Peyer's patch (tissue), 4 donors: ENCODE data around the gene ARHGAP1. TPM values are rescaled to one million over a fixed set of nuclear protein-coding genes. Genes with fewer than 3 reads are reported as not detected.

Experiments
- DNase-seq, 3 donors: peaks; one replicate each; pipeline ENCODE4 v3.0.0-alpha.2; 2017 to 2019
- H3K27ac ChIP-seq, 4 donors: fragments of 200-600 bp; sonication (generic); one replicate each; pipeline ENCODE4 v1.5.1; 2016 to 2019
- H3K27me3 ChIP-seq, 2 donors: fragments of 200-600 bp; sonication (generic); one replicate each; pipeline ENCODE4 v1.5.1; 2019
- H3K36me3 ChIP-seq, 3 donors: fragments of 200-600 bp; sonication (generic); one replicate each; pipeline ENCODE4 v1.5.1; 2016 to 2019
- H3K4me1 ChIP-seq, 4 donors: fragments of 200-600 bp; sonication (generic); one replicate each; pipeline ENCODE4 v1.5.1; 2016 to 2019
- H3K4me3 ChIP-seq, 4 donors: fragments of 200-600 bp; sonication (generic); 1 replicate in 3 of 4; 2 replicates in 1 of 4; pipeline ENCODE4 v1.5.1; 2016 to 2019; ENCODE audit warnings: mild to moderate bottlenecking in 1 of 4
- H3K9me3 ChIP-seq, 4 donors: fragments of 200-600 bp; sonication (generic); one replicate each; pipeline ENCODE4 v1.5.1; 2016 to 2019; ENCODE audit warnings: mild to moderate bottlenecking in 1 of 4
- POLR2A ChIP-seq, 2 donors: fragments of 450-650 bp; IDR thresholded peaks; one replicate each; pipeline ENCODE4 v1.5.1; 2017; ENCODE audit warnings: antibody characterized with exemption in 2 of 2, mild to moderate bottlenecking in 2 of 2, moderate library complexity in 2 of 2
- total RNA-seq, 4 donors: library from RNA; depleted of rRNA; stranded (reverse); fragments of >200 nt; gene quantifications; one replicate each; pipeline ENCODE4 v1.1.0, GENCODE V29; 2016
- TF ChIP-seq, protein P1 (sequence below), 6 experiments: fragments of 450-650 bp in 4 of 6; fragments of 200-600 bp in 2 of 6; sonication (generic) in 1 of 6; IDR thresholded peaks; one replicate each; pipeline ENCODE4 v1.5.1; 2017 to 2019; ENCODE audit warnings: antibody characterized with exemption in 6 of 6, mild to moderate bottlenecking in 3 of 6, moderate library complexity in 1 of 6

The ARHGAP1 gene
- total RNA-seq, 4 donors from 2014 or later, result 52.0 to 85.8 (median 62.7) TPM

DNA sequence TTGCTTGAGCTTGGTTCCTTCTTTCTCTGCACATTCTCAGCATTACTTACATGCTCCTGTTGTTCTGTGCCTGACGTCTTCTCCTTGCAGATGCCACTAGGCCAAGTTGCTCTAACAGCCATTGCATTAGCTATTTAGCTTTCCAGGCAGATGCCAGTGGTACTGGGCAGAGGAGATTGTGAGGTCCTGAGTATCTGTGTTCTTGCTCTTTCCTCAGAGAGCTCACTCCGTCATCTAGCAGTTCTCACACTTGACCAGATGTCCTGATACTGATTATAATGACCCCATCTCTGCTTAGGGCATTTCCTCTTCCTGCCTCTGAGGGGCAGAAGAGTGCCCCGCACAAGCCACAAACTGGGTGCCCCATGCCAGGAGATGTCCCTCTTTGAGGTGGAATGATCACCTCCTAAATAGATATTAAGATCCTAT, 30.7 kb downstream of the ARHGAP1 start:
- H3K4me1 ChIP-seq, result peaks cover 0 to 5% (median 3%) of the 10 kb centered on the region in 4 donors
- TF ChIP-seq, protein P1, sequence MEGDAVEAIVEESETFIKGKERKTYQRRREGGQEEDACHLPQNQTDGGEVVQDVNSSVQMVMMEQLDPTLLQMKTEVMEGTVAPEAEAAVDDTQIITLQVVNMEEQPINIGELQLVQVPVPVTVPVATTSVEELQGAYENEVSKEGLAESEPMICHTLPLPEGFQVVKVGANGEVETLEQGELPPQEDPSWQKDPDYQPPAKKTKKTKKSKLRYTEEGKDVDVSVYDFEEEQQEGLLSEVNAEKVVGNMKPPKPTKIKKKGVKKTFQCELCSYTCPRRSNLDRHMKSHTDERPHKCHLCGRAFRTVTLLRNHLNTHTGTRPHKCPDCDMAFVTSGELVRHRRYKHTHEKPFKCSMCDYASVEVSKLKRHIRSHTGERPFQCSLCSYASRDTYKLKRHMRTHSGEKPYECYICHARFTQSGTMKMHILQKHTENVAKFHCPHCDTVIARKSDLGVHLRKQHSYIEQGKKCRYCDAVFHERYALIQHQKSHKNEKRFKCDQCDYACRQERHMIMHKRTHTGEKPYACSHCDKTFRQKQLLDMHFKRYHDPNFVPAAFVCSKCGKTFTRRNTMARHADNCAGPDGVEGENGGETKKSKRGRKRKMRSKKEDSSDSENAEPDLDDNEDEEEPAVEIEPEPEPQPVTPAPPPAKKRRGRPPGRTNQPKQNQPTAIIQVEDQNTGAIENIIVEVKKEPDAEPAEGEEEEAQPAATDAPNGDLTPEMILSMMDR (IDR thresholded peaks at IDR 0.05), result peak in 3 of 6 experiments; percentile 14 to 29 (median 18)
- no peak for TF ChIP-seq POLR2A (IDR thresholded peaks at IDR 0.05)

DNA sequence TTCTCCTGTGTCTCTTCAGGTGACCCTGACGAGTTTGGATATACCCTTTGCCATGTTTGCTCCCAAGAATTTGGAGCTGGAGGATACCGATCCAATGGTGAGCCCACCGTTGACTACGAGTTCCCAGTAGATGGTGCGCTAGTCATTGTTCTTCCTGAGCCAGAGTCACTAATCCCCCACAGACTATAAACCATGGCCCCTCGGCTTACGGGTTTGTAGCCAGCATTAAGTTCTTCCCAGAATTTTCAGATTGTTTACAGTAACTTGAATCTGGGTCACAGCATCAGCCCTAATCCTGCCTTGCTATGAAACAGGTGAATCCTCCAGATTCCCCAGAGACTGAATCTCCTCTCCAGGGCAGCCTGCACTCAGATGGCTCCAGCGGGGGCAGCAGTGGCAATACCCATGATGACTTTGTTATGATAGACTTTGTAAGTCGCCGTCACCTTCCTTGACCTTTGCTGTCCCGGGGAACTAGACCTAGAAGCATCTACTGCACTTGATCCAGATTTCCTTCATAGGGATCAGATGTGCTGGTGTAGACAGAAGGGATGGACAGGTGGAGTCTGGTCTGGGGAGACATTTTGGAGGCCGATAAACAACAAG, 31.8 kb downstream of the ARHGAP1 start:
- no peak overlapping the region for H3K27ac ChIP-seq

More for the DNA sequence above, 30.7 kb downstream of the ARHGAP1 start:
- Histone ChIP-seq H3K4me3 (no peak overlapping the region), H3K36me3 (peaks cover 0 to 91% (median 0%) of the 10 kb centered on the region in 3 donors), H3K27me3 (no peaks in the 10 kb centered on the region), H3K9me3 (no peaks in the 10 kb centered on the region), H3K27ac (no peak overlapping the region)
- DNase-seq, result peak in 1 of 3 donors; percentile 7

DNA sequence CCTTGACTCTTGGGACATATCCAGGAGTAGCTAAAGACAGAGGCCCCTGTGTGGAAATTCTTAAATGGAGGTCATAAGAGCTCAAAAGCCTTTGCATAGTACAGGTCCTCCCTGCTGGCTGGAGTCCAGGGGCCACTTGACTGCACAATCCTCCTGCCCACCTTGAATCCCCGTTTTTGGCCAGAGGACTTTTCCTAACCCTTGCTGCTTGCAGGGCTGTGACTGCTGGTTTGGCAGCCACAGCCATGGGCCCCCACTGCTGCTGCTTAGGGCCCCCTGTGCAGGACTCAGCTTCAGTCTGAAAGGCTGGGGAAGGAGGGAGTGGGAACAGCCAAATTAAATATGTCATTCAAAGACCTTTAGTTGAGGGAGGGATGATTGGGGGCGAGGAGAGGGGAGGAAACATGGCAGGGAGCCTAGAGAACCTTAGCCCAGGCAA, 33.4 kb downstream of the ARHGAP1 start:
- TF ChIP-seq, protein P1 (IDR thresholded peaks at IDR 0.05), result no peak
- TF ChIP-seq POLR2A (IDR thresholded peaks at IDR 0.05), result no peak
- no peaks in the 10 kb centered on the region for H3K9me3 ChIP-seq
- no peak overlapping the region for H3K4me3 ChIP-seq
- no peaks in the 10 kb centered on the region for H3K4me1 ChIP-seq
- DNase-seq, result peak in 1 of 3 donors; percentile 43
- no peaks in the 10 kb centered on the region for H3K27me3 ChIP-seq
- peaks cover 0 to 88% (median 0%) of the 10 kb centered on the region in 3 donors for H3K36me3 ChIP-seq
- peak overlapping the region in 3 of 4 donors; percentile 5 to 22 (median 6) for H3K27ac ChIP-seq

More for the DNA sequence above, 31.8 kb downstream of the ARHGAP1 start:
- Histone ChIP-seq H3K27me3 (no peaks in the 10 kb centered on the region), H3K4me3 (no peak overlapping the region), H3K9me3 (no peaks in the 10 kb centered on the region), H3K4me1 (no peaks in the 10 kb centered on the region), H3K36me3 (peaks cover 0 to 97% (median 0%) of the 10 kb centered on the region in 3 donors)
- peak in 1 of 3 donors; percentile 19 for DNase-seq
- TF ChIP-seq POLR2A (IDR thresholded peaks at IDR 0.05), result no peak
- TF ChIP-seq, protein P1 (IDR thresholded peaks at IDR 0.05), result no peak

DNA sequence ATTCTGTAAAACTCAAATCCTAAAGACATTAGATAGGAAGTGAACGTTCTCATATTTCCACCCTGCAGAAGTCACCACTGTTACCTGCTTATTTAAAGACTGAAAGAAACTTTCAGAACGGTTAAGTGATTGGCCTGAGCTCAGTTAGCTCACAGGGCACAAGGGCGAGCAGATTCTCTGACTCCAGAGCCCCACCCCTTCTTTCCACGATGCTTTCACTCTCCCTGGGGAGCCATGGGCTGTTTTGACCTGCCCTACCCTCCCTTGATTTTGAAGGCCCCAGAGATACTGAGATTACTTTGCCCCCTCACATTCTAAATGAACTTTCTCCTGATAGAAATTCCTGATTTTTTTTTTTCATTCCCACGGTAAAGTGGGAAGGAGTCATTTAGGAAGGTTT, 33.9 kb downstream of the ARHGAP1 start:
- peak overlapping the region in 2 of 4 donors; percentile 6 to 22 for H3K27ac ChIP-seq
- no peaks in the 10 kb centered on the region for H3K9me3 ChIP-seq
- no peaks in the 10 kb centered on the region for H3K4me1 ChIP-seq
- H3K27me3 ChIP-seq, result no peaks in the 10 kb centered on the region
- H3K4me3 ChIP-seq, result no peak overlapping the region
- DNase-seq, result no peak
- peaks cover 0 to 88% (median 0%) of the 10 kb centered on the region in 3 donors for H3K36me3 ChIP-seq
- TF ChIP-seq, protein P1 (IDR thresholded peaks at IDR 0.05), result no peak
- no peak for TF ChIP-seq POLR2A (IDR thresholded peaks at IDR 0.05)

DNA sequence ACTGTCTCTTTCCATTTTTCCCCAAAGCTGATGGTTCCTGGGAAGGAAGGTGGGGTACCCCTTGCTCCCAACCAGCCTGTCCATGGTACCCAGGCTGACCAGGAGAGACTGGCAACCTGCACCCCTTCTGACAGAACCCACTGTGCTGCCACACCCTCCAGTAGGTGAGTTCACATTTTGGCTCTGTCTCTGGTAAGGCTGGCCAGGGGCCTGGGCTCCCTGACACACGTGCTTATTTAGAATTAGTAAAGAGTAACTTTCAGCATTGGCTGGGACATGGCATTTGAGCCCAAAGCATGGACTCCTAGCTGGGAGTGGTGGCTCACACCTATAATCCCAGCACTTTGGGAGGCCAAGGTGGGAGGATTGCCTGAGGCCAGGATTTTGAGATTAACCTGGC, 35.1 kb downstream of the ARHGAP1 start:
- no peaks in the 10 kb centered on the region for H3K4me1 ChIP-seq
- peaks cover 0 to 87% (median 0%) of the 10 kb centered on the region in 3 donors for H3K36me3 ChIP-seq
- H3K27ac ChIP-seq, result peak overlapping the region in 1 of 4 donors; percentile 13
- H3K9me3 ChIP-seq, result no peaks in the 10 kb centered on the region
- no peak for TF ChIP-seq POLR2A (IDR thresholded peaks at IDR 0.05)
- TF ChIP-seq, protein P1 (IDR thresholded peaks at IDR 0.05), result no peak
- no peaks in the 10 kb centered on the region for H3K27me3 ChIP-seq
- no peak for DNase-seq
- no peak overlapping the region for H3K4me3 ChIP-seq
